GOT3 (cell line): Measurements from ENCODE around the gene UBD.

Experiments used
- DNase-seq: peaks from one replicate; lab custom pipeline; 2025; ENCODE audit warnings: mixed read lengths; lab: John Stamatoyannopoulos, UW

Gene UBD

DNA sequence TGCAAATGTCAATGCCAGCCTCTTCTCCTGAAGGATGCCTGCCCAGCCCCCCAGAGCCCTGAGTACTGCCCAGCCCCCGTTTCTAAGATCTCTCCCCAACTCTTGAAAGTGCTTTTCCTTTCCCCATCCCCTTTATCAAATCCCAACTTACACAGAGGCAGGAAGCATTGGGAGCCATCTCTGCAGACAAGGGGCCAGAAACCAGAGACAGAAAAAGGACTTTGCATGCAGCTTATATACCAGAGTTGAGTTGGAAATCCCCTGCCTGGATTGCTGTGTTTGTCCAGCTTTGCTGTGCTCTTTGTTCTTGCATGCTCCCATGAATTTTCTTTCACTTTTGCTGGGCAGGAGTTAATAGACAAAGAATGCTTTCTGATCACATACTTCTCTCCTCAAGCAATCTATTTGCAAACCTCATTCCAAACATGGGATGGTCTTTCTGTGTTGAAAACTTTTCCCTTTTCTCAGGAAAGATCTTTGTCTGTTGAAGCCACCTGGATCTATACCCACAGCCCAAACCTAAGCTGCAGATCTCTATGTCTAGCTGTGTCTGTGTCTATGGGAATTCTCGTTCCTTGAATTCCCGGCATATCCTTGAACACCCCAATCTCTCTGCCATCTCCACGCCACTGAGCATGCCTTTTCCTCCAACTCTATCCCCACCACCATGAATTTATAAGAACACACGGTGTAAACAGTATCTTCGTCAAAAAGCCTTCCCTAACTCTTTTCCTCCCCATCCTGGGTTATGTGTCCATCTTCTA, at the start of gene UBD:
UBD (minus strand) TSS at position 209 of the 764 bp plus-strand sequence; CDS start at position 178, 31 bp downstream.
- no peak for DNase-seq

DNA sequence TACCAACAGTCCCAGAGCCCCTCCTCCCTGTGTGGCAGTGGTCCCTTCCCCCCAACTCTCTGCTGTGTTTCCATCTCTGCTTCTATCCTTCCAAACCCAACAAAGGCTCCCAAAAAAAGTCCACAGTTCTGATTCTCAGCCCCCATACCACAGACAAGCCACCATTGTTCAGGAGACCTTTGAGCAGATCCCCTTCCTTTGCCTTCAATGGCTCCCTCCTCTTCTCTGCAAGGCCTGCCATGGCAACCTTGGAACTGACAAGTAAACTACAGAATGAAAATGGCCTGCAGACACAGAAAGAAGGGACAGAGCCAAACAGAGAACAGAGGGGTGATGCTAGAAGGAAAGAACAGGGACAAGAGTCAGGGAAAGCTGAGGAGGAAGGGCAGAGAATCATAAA, 48.6 kb upstream of the UBD start:
- no peak for DNase-seq

DNA sequence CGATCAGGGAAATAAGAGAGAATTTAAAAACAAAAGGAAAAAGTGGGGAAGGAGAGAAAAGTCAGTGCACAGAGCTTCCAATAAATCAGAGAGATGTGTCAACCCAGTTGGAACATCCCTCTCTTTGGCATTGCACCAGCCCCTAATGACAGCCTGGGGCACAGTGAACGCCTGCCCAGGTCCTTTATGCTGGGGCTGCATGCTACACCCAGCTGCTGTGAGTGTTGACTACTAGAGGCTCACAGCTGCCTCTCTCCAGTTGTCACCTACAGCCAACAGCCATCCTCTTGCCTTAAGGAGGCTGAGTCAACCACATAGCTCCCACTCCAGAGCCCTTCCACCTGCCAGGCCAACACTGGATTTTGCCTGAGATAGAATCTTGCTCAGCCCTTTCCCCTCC, 44.4 kb upstream of the UBD start:
- DNase-seq = no peak

DNA sequence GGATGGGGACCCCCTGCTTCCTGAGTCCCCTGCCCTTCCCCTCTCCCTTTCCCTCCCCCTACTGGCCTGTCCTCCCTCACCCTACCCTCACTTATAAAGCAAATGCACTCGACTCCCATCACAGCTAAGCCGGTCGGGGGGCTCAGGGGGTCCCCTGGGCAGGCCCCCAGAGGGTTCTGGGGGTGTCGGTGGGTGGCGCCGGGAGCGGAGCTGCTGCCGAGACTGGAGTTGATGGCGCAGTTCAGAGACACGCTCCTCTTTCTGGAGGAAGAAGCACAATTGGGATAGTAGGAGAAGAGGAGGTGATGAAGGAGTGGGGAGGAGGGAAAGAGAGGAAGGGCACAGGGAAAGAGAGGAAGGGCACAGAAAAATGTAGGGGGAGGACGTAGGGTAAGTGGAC, 43.9 kb upstream of the UBD start:
- DNase-seq = no peak

DNA sequence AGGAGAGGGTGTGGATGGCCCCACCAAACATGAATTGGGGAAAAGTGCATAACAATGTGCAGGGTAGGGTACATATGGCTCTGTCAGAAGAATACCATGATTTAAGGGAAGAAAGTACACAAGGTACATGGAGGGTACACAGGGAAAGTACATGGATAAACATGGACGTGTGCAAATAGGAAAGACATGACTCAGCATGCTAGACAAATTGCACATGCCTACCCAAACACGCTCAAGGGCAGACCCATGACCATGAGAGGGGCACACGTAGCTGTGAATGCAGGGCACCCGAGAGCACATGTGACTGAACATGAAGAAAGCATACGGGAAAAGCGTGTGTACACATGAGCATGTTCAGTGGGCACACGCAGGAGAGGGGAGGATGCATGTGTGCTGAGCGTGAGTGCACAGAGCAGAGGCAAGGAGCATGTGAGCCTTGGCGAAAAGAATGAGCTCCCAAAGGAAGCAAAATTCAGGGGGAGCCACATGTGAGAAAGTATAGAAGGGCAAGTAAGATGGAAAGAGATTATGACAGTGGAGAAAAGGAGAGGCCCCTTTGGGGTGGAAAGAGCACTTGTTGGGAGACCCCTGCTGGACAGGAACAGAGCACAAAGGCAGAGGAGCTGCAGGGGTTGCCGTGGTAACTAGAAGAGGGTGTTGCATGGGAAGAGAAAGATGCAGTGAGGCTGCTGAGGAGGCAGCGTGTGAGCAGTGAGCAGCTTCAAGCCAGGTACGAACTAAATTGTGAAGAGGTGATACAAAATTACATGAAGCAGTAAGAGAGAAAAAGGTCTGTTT, 43.2 kb upstream of the UBD start:
- no peak for DNase-seq

DNA sequence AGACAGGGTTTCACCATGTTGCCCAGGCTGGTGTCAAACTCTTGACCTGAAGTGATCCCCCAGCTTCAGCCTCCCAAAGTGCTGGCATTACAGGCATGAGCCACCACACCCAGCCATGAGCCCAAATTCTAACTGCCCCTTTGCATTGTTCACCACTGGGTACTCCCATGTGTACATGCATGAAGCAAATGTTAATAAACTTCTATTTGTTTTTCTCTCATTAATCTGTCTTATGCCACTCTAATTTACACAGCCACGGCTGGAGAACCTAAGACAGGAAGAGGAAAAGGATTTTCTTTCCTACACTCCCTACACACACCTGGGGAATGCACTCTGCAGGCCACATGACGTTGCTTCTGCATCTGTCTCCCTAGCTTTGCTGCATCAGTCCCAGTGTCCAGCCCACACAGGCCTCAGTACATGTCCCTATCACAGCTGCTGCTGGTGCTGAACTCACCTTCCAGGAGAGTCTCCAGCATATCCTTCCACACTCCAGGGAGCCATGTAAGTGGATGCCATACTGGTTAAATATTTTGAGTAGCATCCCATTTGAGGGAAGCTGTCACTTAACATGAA, 38.7 kb upstream of the UBD start:
- no peak for DNase-seq

DNA sequence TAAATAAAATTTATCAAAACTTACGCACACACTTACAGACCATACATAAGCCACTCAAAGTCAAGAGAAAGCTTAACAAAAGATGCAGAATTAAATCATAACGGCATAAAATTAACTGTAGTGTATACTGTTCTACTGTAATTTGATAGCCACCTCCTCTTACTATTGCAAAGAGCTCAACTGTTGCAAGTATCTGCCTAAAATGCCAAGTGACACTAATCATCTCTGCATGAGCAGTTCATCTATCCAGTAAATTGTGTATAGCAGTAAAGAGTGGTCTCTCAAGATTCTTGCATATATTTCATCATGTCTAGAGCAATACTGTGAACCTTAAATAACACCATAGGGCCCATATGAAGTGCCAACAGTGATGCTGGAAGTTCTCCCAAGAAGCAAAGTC, 37.7 kb upstream of the UBD start:
- no peak for DNase-seq

DNA sequence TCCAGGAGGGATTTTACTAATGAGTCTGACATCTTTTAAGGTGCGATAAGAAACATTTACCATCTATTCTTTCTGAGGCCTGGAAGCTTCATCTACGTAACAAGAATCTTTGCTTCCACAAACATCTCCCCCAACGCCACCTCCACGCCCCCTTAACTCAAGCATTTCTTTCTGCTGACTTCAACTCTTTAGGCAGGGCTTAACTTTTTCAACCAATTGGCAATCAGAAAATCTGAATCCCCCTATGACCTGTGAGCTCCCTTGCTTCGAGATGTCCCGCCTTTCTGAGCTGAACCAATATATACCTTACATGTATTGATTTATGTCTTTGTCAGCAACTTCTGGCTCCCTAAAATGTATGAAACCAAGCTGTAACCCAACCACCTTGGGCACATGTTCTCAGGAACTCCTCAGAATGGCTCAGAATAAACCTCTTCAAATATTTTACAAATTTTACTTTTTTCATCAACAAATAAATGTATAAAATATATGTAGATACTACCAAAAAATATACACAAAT, 36.9 kb upstream of the UBD start:
- DNase-seq = no peak

DNA sequence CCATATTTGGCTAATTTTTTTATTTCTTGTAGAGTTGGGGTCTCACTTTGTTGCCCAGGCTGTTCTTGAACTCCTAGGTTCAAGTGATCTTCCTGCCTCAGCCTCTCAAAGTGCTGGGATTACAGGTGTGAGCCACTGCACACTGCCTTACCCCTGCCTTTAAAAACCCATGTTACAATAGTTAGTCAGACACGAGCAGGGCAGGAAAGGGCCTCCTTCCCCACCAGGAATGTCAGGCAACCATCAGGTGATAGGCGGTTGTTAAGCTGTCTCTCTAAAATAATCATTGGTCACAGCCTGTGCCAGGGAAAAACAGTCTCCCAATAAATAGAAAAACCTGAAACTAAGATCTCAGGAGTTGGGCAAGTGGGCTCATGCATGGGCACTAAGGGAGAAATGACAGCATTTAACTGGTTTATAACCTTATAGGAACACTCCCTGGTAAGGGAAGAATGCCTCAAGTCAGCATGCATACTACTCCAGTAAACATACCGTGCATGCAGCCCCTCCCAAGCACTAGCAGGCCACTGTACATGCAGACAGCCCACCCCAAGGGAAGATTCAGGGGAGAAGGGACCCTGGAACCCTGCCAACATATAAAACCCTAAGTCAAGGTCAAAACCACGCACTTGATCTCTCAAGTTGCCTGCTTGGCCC, 33.8 kb upstream of the UBD start:
- DNase-seq = no peak

DNA sequence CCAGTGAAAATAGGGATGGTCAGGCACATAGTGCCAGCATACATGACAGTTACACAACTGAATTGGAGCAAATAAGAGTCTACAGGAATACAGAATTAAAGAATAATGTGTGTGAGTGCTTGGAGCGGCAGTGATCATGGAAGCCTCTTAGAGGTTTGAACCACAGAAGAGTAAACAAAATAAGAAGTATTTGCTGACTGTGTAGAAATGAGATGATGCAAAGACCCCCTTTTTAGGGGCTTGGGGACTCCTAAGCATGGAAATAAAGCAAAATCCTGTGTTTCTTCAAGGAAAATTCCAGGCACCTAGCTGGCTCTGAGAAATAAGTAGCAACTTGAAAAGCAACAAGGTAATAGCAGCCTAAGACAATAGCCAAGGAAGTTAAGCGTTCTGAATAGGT, 32.1 kb upstream of the UBD start:
- no peak for DNase-seq

DNA sequence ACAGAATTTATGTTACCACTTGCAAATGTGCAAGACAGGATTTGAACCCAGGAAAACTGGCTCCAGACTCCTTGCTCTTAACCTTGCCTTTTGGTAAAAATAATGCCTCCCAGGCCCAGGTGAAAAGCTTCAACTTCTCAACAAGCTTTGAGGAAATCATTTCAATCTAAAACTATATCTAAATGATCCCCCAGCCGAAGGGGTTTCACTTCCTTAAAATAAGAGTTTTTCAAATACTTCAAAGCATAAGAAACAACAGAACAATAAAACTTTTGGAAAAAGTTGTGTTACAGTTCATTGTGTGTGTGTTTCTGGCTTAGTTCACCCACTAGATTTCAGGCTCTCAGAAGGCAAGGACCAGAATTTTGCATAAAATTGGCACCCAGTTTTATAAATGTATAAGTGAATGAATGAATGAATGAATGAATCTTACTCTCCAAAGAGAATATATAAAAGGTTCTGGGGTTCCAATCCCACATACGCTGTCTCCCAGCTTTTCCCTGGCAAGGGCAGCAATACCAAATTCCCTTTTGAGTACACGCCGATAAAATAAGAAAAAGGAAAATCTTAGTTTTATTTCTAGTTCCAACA, 30.8 kb upstream of the UBD start:
- DNase-seq = no peak

DNA sequence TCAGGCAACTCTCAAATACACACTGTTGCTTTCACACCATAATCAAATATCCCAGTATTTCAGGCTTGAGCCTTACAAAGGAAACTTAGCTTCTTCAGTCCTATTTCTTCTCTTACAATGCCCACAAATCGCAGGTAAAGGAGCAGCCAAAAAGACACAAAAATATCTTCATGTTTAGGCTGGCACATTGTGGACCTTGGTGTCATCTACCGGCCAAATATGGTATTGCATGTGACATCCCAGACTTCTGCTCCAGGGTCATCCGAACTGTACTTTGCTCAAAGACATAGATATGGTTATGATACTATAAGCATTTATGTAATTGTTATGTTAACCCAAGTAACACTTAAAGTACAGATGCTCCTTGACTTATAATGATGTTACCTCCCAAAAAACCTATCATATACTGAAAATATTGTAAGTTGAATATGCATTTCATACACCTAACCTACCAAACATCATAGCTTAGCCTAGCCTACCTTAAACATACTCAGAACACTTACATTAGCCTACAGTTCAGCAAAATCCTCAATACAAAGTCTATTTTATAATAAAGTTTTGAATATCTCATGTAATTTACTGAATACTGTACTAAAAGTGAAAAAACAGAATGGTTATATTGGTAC, 30.0 kb upstream of the UBD start:
- no peak for DNase-seq

DNA sequence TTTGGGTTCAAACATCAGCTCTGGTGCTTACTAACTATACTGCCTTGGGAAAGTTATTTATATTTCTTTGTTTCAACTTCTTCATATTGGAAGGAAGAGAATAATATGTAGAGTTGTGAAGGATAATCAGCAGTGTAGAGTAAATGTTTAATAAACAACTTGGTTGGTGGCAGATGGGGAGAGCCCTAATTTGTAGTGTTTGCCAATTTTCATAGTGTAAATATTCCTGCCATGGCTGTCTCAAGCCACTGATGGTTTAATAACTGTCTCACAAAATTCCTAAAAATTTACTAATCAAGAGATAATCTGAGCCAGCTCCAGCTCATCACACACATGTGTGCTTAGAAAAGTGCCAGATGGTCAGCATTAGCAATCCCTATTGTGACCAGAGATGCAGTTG, 25.3 kb upstream of the UBD start, which contains the start of gene OR2H2:
OR2H2 (plus strand) TSS at position 301 of the 400 bp plus-strand sequence. CDS start 2,824 bp downstream, outside the sequence.
- DNase-seq = no peak

DNA sequence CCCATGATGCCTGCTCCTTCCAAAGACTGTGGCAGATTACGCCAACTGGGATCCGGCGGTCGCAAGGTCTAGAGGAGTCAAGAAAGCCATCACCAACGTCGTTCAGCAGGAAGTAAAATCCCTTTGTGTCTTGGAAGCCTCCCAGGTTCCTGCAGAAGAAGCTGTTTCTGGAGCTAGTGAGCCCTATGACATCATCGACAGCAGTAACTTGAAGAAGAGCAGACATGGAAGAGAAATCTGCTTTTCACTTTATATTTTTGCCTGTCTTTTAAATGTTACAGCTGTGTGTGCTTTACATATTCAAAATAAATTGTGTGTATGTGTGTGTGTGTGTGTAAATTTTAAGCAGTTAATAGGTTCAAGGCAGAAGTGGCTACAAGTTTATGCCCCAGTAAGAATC, 18.0 kb upstream of the UBD start:
- DNase-seq = no peak

DNA sequence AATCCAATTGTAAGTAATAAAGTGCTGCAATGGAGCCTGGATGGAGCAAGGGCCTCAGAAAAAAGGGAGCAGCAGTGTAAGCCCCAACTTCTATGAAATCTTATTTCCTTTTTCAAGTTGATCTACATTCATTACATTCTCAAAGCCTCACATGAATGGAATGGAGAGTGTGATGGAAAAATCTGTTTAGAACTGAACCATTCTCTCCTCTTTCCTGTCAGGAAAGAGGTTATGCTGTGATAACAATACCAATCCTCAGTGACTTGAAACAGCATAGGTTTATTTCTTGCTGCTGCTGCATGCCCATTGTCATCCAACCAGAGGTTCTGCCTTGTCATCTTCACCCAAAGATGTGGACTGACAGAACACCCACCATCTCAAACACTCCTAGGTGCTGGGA, 16.5 kb upstream of the UBD start:
- no peak for DNase-seq

DNA sequence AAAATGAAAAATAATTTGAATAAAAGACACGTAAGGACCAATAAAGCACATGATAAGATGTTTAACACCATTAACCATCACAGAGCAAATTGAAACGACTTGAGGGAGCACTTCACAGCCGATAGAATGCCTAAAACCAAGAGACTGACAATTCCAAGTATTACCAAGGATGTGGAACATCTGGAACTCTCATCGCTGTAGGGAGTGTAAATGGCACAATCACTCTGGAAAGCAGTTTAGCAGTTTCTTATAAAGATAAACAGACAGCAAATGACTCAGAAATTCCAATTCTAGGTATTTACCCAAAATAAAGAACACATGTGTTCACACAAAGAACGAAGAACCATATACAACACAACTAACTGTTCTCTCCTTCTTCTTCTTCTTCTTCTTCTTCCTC, 8.5 kb upstream of the UBD start:
- DNase-seq = no peak

DNA sequence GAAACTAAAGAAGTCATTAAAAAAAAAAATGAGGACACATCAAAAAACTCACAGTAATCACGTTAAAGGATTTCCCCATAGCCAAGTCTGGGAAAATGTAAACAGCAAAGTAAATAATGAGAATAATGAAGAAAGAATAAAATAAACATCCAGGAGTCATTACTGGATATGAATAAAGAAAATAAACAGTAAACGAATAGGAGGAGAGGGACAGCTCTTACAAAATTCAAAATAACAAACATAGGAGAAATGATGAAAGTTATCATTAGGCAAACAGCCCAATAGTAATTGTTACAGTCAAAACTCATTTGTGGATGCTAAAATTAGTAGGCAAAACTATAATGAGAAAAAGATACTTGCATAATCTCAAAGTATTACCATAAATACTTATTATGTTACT, 8.0 kb upstream of the UBD start:
- no peak for DNase-seq

DNA sequence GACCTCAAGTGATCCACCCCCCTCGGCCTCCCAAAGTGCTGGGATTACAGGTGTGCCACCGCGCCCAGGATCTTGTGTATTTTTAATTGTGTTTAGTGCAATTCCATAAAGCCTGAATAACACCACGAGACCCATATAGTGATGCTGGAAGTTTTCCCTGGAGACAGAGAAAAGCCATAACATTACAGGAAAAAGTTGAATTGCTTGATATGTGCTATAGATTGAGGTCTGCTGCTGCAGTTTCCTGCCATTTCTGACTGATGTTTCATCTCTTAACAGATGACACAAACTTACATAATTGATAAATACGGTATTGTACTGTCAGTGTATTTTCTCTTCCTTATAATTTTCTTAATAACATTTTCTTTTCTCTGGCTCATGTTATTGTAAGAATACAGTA, 7.3 kb upstream of the UBD start:
- DNase-seq = no peak

DNA sequence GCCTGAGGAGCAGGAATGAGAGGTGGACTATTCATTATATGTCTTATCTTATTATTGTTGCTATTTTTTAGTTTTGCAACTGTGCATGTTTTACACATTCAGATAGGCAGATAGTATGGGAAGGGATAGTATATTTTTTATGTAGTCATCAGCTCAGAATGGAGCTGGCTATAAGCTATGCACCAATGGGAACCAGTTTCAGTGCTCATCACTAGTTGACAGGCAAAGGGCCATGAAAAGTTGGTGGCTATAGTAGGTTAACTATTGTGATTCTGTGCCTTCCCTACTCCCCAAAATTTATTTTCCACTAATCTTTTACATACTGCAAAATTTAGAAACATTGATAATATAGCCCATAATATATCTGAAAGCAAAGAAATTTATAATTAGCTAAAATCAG, 5.3 kb upstream of the UBD start:
- no peak for DNase-seq

DNA sequence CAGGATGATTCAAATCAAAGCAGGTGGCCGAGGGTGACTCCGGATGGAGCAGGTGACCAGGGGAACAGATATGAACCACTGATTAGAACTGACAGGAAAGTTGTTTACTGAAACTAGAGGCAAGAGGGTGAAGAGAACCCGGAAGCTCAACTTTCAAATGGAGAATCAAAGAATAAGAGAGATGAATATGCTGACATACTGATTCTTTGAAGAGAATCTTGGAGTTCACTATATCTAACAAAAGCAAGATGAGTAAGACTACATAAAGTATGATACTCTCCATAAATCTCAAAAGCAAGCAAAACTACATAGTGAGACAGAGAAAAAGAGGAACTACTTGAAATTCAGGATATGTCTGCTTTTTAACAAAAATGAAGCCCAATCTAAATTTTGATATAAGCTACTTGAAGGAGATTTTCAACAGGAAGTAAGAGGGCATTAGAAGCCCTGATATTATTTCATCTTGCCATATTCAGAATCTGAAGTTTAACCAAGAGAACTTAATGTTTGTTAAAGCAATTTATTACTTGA, 4.0 kb upstream of the UBD start:
- no peak for DNase-seq

DNA sequence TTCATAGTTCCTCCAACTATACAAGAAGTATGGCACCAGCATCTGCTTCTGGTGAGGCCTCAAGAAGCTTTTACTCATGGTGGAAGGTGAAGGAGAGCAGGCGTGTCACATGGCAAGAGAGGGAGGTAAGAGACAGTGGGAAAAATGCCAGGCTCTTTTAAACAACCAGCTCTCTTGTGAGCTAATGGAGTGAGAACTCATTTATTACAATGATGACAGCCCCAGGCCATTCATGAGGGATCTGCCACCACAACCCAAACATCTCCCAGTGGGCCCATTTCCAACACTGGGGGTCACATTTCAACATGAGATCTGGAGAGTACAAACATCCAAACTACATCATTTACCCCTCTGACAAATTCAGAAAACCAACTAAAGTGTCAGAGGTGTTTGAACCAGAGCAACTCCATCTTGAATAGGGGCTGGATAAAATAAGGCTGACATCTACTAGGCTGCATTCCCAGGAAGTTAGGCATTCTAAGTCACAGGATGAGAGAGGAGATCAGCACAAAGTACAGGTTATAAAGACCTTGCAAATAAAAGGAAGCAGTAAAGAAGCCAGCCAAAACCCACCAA, 2.2 kb upstream of the UBD start:
- no peak for DNase-seq
